HL-60 (cell line): ENCODE data around the gene FUT2.

Experiments used
- DNase-seq, 2 experiments: peaks; one replicate each; pipeline ENCODE4 v3.0.0-alpha.2; 2010 to 2020; ENCODE audit warnings: low read depth in 1 of 2, low spot score in 1 of 2
- H3K27ac ChIP-seq: fragments of 250-450 bp; sonication (Bioruptor Pico); replicated peaks from 2 replicates; pipeline ENCODE4 v1.5.1; 2020; ENCODE audit warnings: mild to moderate bottlenecking, moderate library complexity
- H3K27me3 ChIP-seq: fragments of 250-450 bp; sonication (Bioruptor Pico); 2 replicates; pipeline ENCODE4 v1.5.1; 2021; ENCODE audit warnings: mild to moderate bottlenecking, moderate library complexity; ENCODE audit not compliant: insufficient read depth, poor library complexity, severe bottlenecking
- H3K4me3 ChIP-seq: replicated peaks from 2 replicates; pipeline ENCODE4 v1.5.1; 2011; ENCODE audit warnings: mild to moderate bottlenecking, control low read depth, low read length; ENCODE audit not compliant: insufficient read depth
- GABPA ChIP-seq: IDR thresholded peaks from 2 replicates; pipeline ENCODE4 v1.6.1; 2012; ENCODE audit warnings: low read depth
- POLR2AphosphoS5 ChIP-seq: IDR thresholded peaks from 2 replicates; pipeline ENCODE4 v1.6.1; 2012; ENCODE audit warnings: low read depth
- SPI1 ChIP-seq: IDR thresholded peaks from 2 replicates; pipeline ENCODE4 v1.6.1; 2012; ENCODE audit warnings: low read depth, mild to moderate bottlenecking, borderline replicate concordance
- TF ChIP-seq, protein P1 (sequence below): IDR thresholded peaks from 2 replicates; pipeline ENCODE4 v1.6.1; 2012; ENCODE audit warnings: low read depth; ENCODE audit not compliant: insufficient replicate concordance
- TF ChIP-seq, protein P2 (sequence below): IDR thresholded peaks from one replicate; pipeline ENCODE4 v1.5.1; 2011; ENCODE audit warnings: low read length, control low read depth, inconsistent platforms; ENCODE audit not compliant: insufficient read depth

FUT2 gene

DNA sequence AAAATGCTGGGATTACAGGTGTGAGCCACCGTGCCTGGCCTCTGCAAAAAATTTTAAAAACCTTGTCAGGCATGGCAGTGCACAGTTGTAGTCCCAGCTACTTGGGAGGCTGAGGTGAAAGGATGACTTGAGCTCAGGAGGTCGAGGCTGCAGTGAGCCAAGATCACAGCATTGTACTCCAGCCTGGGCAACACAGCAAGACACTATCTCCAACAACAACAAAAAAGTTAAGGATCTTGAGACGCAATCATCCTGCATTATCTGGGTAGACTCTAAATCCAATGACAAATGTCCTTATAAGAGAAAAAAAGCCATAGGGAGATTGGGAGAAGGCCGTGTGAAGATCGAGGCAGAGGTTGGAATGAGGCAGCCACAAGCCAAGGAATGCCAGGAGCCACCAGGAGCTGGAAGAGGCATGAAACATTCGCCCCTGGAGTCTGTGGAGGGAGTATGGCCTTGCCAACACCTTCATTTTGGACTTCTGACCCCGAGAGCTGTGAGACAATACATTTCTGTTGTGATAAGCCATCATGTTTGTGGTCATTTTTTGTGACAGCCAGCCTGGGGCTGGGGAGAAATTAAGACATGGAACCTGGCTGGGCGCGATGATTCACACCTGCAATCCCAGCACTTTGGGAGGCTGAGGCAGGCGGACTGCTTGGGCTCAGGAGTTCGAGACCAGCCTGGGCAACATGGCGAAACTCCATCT lies 44.6 kb upstream of the FUT2 start:
- no peak for TF ChIP-seq GABPA
- TF ChIP-seq, protein P1, sequence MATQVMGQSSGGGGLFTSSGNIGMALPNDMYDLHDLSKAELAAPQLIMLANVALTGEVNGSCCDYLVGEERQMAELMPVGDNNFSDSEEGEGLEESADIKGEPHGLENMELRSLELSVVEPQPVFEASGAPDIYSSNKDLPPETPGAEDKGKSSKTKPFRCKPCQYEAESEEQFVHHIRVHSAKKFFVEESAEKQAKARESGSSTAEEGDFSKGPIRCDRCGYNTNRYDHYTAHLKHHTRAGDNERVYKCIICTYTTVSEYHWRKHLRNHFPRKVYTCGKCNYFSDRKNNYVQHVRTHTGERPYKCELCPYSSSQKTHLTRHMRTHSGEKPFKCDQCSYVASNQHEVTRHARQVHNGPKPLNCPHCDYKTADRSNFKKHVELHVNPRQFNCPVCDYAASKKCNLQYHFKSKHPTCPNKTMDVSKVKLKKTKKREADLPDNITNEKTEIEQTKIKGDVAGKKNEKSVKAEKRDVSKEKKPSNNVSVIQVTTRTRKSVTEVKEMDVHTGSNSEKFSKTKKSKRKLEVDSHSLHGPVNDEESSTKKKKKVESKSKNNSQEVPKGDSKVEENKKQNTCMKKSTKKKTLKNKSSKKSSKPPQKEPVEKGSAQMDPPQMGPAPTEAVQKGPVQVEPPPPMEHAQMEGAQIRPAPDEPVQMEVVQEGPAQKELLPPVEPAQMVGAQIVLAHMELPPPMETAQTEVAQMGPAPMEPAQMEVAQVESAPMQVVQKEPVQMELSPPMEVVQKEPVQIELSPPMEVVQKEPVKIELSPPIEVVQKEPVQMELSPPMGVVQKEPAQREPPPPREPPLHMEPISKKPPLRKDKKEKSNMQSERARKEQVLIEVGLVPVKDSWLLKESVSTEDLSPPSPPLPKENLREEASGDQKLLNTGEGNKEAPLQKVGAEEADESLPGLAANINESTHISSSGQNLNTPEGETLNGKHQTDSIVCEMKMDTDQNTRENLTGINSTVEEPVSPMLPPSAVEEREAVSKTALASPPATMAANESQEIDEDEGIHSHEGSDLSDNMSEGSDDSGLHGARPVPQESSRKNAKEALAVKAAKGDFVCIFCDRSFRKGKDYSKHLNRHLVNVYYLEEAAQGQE: no peak
- TF ChIP-seq, protein P2, sequence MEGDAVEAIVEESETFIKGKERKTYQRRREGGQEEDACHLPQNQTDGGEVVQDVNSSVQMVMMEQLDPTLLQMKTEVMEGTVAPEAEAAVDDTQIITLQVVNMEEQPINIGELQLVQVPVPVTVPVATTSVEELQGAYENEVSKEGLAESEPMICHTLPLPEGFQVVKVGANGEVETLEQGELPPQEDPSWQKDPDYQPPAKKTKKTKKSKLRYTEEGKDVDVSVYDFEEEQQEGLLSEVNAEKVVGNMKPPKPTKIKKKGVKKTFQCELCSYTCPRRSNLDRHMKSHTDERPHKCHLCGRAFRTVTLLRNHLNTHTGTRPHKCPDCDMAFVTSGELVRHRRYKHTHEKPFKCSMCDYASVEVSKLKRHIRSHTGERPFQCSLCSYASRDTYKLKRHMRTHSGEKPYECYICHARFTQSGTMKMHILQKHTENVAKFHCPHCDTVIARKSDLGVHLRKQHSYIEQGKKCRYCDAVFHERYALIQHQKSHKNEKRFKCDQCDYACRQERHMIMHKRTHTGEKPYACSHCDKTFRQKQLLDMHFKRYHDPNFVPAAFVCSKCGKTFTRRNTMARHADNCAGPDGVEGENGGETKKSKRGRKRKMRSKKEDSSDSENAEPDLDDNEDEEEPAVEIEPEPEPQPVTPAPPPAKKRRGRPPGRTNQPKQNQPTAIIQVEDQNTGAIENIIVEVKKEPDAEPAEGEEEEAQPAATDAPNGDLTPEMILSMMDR: no peak
- TF ChIP-seq SPI1: no peak
- TF ChIP-seq POLR2AphosphoS5: no peak
- Histone ChIP-seq H3K4me3 (no peak overlapping the region), H3K27me3 (no peaks in the 10 kb centered on the region), H3K27ac (no peak overlapping the region)
- no peak for DNase-seq

- no peak for DNase-seq
- H3K27ac ChIP-seq: no peak overlapping the region
- no peak for TF ChIP-seq POLR2AphosphoS5
- TF ChIP-seq, protein P1: no peak
- TF ChIP-seq, protein P2: no peak
- no peak for TF ChIP-seq SPI1
- TF ChIP-seq GABPA: no peak
- no peaks in the 10 kb centered on the region for H3K27me3 ChIP-seq
- no peak overlapping the region for H3K4me3 ChIP-seq
Measured at GRCh38 chr19:48651683-48652048, 44.1 kb upstream of the FUT2 start.

GRCh38 chr19:48654299-48655059 lies 41.3 kb upstream of the FUT2 start:
- H3K27ac ChIP-seq: no peak overlapping the region
- no peaks in the 10 kb centered on the region for H3K27me3 ChIP-seq
- H3K4me3 ChIP-seq: no peak overlapping the region
- DNase-seq: no peak
- TF ChIP-seq SPI1: no peak
- TF ChIP-seq, protein P2: no peak
- no peak for TF ChIP-seq POLR2AphosphoS5
- TF ChIP-seq GABPA: no peak
- TF ChIP-seq, protein P1: no peak
